OCI-LY3 (cell line): Measurements from ENCODE around the gene PEX11A.

Experiments
- H2AFZ ChIP-seq: fragments of 200-600, 300-600 bp; shearing (Covaris generic); 2 replicates; pipeline ENCODE4 v1.6.0; 2014; ENCODE audit warnings: antibody characterized with exemption, low read depth, low read length
- H3K27ac ChIP-seq: fragments of 200-600, 300-600 bp; sonication (generic); 2 replicates; pipeline ENCODE4 v1.5.1; 2014; ENCODE audit warnings: mild to moderate bottlenecking, low read length, moderate library complexity, mixed read lengths
- H3K27me3 ChIP-seq: fragments of 200-600, 300-600 bp; sonication (generic); 2 replicates; pipeline ENCODE4 v1.6.1; 2014; ENCODE audit warnings: low read depth, low read length, mixed read lengths
- H3K36me3 ChIP-seq: fragments of 200-600, 300-600 bp; sonication (generic); replicated peaks from 2 replicates; pipeline ENCODE3; 2014; ENCODE audit warnings: low read depth, low read length, mixed read lengths
- H3K4me1 ChIP-seq: fragments of 300-600, 200-600 bp; sonication (generic); 2 replicates; pipeline ENCODE4 v1.6.1; 2014; ENCODE audit warnings: low read length, mixed read lengths
- H3K4me2 ChIP-seq: fragments of 200-600, 300-600 bp; sonication (generic); 2 replicates; pipeline ENCODE4 v1.6.1; 2014; ENCODE audit warnings: low read length, mixed read lengths
- H3K4me3 ChIP-seq: fragments of 300-600, 200-600 bp; sonication (generic); 2 replicates; pipeline ENCODE4 v1.5.1; 2014; ENCODE audit warnings: antibody characterized with exemption, mild to moderate bottlenecking, low read length, moderate library complexity
- H3K79me2 ChIP-seq: fragments of 300-600, 200-600 bp; shearing (Covaris generic); 2 replicates; pipeline ENCODE4 v1.6.1; 2014; ENCODE audit warnings: mild to moderate bottlenecking, low read length, mixed read lengths
- H3K9ac ChIP-seq: fragments of 300-600, 200-600 bp; shearing (Covaris generic); 2 replicates; pipeline ENCODE4 v1.6.0; 2014; ENCODE audit warnings: mild to moderate bottlenecking, low read length, moderate library complexity
- H3K9me3 ChIP-seq: fragments of 200-600, 300-600 bp; shearing (Covaris generic); 2 replicates; pipeline ENCODE4 v1.6.1; 2014; ENCODE audit warnings: low read length, mixed read lengths; ENCODE audit not compliant: insufficient read depth
- H4K20me1 ChIP-seq: fragments of 200-600, 300-600 bp; sonication (generic); 2 replicates; pipeline ENCODE4 v1.6.1; 2016; ENCODE audit warnings: low read length, mixed read lengths; ENCODE audit not compliant: insufficient read depth
- CTCF ChIP-seq: fragments of 200-600, 300-600 bp; sonication (generic); IDR thresholded peaks from 2 replicates; pipeline ENCODE4 v1.5.1; 2014; ENCODE audit warnings: antibody characterized with exemption, low read length, low read depth
- EZH2phosphoT487 ChIP-seq: fragments of 200-600 bp; shearing (Covaris generic); IDR thresholded peaks from 2 replicates; pipeline ENCODE4 v1.6.1; 2018; ENCODE audit warnings: antibody characterized with exemption, mixed run types, low read depth

The PEX11A gene

GRCh38 chr15:89677381-89677780, 13.2 kb downstream of the PEX11A start:
- Histone ChIP-seq H3K27ac (no peak overlapping the region), H3K9me3 (no peaks in the 10 kb centered on the region), H3K79me2 (no peaks in the 10 kb centered on the region), H3K4me3 (no peak overlapping the region), H3K4me2 (no peak overlapping the region), H3K36me3 (no peaks in the 10 kb centered on the region), H2AFZ (no peak overlapping the region), H4K20me1 (no peaks in the 10 kb centered on the region), H3K27me3 (no peaks in the 10 kb centered on the region), H3K9ac (no peak overlapping the region), H3K4me1 (no peaks in the 10 kb centered on the region)
- TF ChIP-seq CTCF (no peak), EZH2phosphoT487 (no peak)

DNA sequence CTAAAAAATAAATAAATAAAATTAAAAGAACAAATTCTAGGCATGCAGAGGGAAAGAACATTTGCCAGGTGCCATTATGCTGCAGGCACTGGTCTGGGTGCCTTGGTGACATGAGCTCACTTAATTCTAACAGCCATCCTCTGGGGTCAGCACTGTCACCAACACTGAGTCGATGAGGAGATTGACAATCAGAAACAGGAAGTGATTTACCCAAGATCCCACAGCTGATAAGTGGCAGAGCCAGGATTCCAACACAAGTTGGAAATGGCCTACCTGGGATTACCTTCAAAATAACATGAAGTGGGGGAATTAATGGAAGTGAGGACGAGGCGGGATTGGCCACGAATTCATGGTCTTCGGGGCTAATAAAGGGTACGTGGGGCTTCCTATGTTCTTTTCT, 14.9 kb downstream of the PEX11A start:
- H3K4me1 ChIP-seq = no peaks in the 10 kb centered on the region
- H4K20me1 ChIP-seq = no peaks in the 10 kb centered on the region
- no peak overlapping the region for H3K4me3 ChIP-seq
- H2AFZ ChIP-seq = no peak overlapping the region
- H3K36me3 ChIP-seq = no peaks in the 10 kb centered on the region
- no peak overlapping the region for H3K27ac ChIP-seq
- H3K27me3 ChIP-seq = no peaks in the 10 kb centered on the region
- H3K9ac ChIP-seq = no peak overlapping the region
- H3K4me2 ChIP-seq = no peak overlapping the region
- no peaks in the 10 kb centered on the region for H3K79me2 ChIP-seq
- no peaks in the 10 kb centered on the region for H3K9me3 ChIP-seq
- no peak for TF ChIP-seq EZH2phosphoT487
- no peak for TF ChIP-seq CTCF

- Histone ChIP-seq H3K4me2 (no peak overlapping the region), H3K36me3 (no peaks in the 10 kb centered on the region), H3K27ac (no peak overlapping the region), H2AFZ (no peak overlapping the region), H3K27me3 (no peaks in the 10 kb centered on the region), H4K20me1 (no peaks in the 10 kb centered on the region), H3K4me3 (no peak overlapping the region), H3K79me2 (no peaks in the 10 kb centered on the region), H3K9me3 (no peaks in the 10 kb centered on the region), H3K4me1 (no peaks in the 10 kb centered on the region), H3K9ac (no peak overlapping the region)
- TF ChIP-seq CTCF (no peak), EZH2phosphoT487 (no peak)
Measured at GRCh38 chr15:89674526-89674925, 16.0 kb downstream of the PEX11A start.

DNA sequence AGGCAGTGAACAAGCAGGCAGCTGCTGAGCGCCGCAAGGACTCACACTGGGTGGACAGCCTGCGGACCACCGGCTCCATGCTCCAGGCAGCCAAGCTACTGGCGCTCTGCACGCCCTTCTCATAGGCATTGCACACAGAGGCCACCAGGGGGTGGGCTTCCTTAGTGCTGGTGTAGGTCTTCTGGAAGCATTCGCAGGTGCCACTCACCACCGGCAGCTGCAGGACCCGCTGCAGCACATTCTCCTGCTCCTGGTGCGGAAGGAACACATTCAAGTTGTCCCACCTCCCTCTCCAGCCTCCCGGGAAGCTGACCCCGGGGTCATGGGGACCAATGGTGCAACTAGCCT, 17.4 kb downstream of the PEX11A start:
- Histone ChIP-seq H3K27ac (no peak overlapping the region), H3K4me2 (no peak overlapping the region), H4K20me1 (no peaks in the 10 kb centered on the region), H3K27me3 (no peaks in the 10 kb centered on the region), H3K4me1 (no peaks in the 10 kb centered on the region), H3K36me3 (no peaks in the 10 kb centered on the region), H3K4me3 (no peak overlapping the region), H3K9ac (no peak overlapping the region), H3K9me3 (no peaks in the 10 kb centered on the region), H3K79me2 (no peaks in the 10 kb centered on the region), H2AFZ (no peak overlapping the region)
- TF ChIP-seq EZH2phosphoT487 (no peak), CTCF (peak; percentile 61)
